GM19240 (cell line): ENCODE data around the gene SPTBN4.
A peak's percentile ranks its signal among the peaks of the same experiment; 100 is the strongest.
"Not testable (repeated sequence)": the region's sequence is repeated elsewhere in the genome, so short reads cannot be mapped to it uniquely, and the experiment has no call there.

Source experiments
- DNase-seq: peaks from one replicate; pipeline ENCODE4 v3.0.0; 2011; ENCODE audit warnings: low spot score; ENCODE audit not compliant: insufficient read length

Gene SPTBN4

GRCh38 chr19:40585241-40585981 lies 118.6 kb downstream of the SPTBN4 start:
- no peak for DNase-seq

GRCh38 chr19:40585982-40586422 lies 119.2 kb downstream of the SPTBN4 start:
- no peak for DNase-seq

- DNase-seq: no peak
Measured at GRCh38 chr19:40586611-40587010, 119.8 kb downstream of the SPTBN4 start.

GRCh38 chr19:40588110-40588854 lies 121.5 kb downstream of the SPTBN4 start:
- no peak for DNase-seq

- DNase-seq: no peak
Measured at GRCh38 chr19:40588926-40589569, 122.2 kb downstream of the SPTBN4 start.

GRCh38 chr19:40589591-40590429 lies 123.0 kb downstream of the SPTBN4 start:
- DNase-seq: no peak

- DNase-seq: no peak
Measured at GRCh38 chr19:40590464-40591265, 123.9 kb downstream of the SPTBN4 start.

GRCh38 chr19:40591724-40592123 lies 124.9 kb downstream of the SPTBN4 start:
- not testable (repeated sequence) for DNase-seq

- peak; percentile 68 for DNase-seq
Measured at GRCh38 chr19:40592170-40592569, 125.4 kb downstream of the SPTBN4 start.

- no peak for DNase-seq
Measured at GRCh38 chr19:40594255-40594654, 127.5 kb downstream of the SPTBN4 start.

- no peak for DNase-seq
Measured at GRCh38 chr19:40594657-40595091, 127.9 kb downstream of the SPTBN4 start.

- DNase-seq: no peak
Measured at GRCh38 chr19:40596608-40597328, 130.0 kb downstream of the SPTBN4 start.

GRCh38 chr19:40597329-40597838 lies 130.6 kb downstream of the SPTBN4 start:
- no peak for DNase-seq

- DNase-seq: peak; percentile 77
Measured at GRCh38 chr19:40598121-40598917, 131.5 kb downstream of the SPTBN4 start.

GRCh38 chr19:40598918-40599307 lies 132.1 kb downstream of the SPTBN4 start:
- DNase-seq: no peak

- no peak for DNase-seq
Measured at GRCh38 chr19:40599331-40599901, 132.6 kb downstream of the SPTBN4 start.

GRCh38 chr19:40599902-40600569 lies 133.2 kb downstream of the SPTBN4 start:
- no peak for DNase-seq
